HepG2 (cell line): ENCODE data around the gene GRIA2. TPM values are rescaled to one million over a fixed set of nuclear protein-coding genes. Genes with fewer than 3 reads are reported as not detected.

Source experiments
- ATAC-seq: fragments of 200-7000 bp; cut with Tn5 transposase; 3 replicates; pipeline ENCODE4 v1.9.1; 2020; ENCODE audit warnings: mild to moderate bottlenecking, moderate library complexity
- BruUV-seq: library from RNA; stranded (reverse); fragments of 400-500 nt; replicated peaks from 2 replicates; lab custom pipeline; 2021; lab: Mats Ljungman, UMichigan
- CTCF ChIA-PET: fragments of 300-600 bp; formaldehyde crosslinking; extraction: SDS; loops from one replicate; lab custom pipeline; 2021; ENCODE audit warnings: low total read pairs, inconsistent platforms, low intra/inter-chr PET ratio; lab: Yijun Ruan, JAX
- POLR2A ChIA-PET: fragments of 350-600 bp; sonication (Branson Sonifier 250); formaldehyde crosslinking; loops from one replicate; lab custom pipeline; 2020; ENCODE audit warnings: antibody characterized with exemption, inconsistent platforms; lab: Yijun Ruan, JAX
- DNase-seq: peaks from one replicate; pipeline ENCODE4 v3.0.0-alpha.2; 2015; ENCODE audit warnings: low spot score
- FAIRE-seq: peaks from 3 replicates; lab custom pipeline; 2011; peaks lifted over from hg19 to GRCh38; lab: Jason Lieb, UNC
- H2AFZ ChIP-seq: one replicate; pipeline ENCODE4 v1.6.1; 2011; ENCODE audit warnings: low read length, inconsistent platforms
- H3K27ac ChIP-seq: fragments of 300-600 bp; 3 replicates; pipeline ENCODE4 v1.8.0; 2011; ENCODE audit warnings: mixed run types, mild to moderate bottlenecking, mixed read lengths, low read length, inconsistent platforms; ENCODE audit not compliant: insufficient read depth; ENCODE audit errors: extremely low read length
- H3K27me3 ChIP-seq, 2 experiments: fragments of 200-600 bp in 1 of 2; 2 replicates in 1 of 2; 3 replicates in 1 of 2; pipeline versions ENCODE4 v1.6.0 to v1.8.0; 2011; ENCODE audit warnings: low read length in 2 of 2, mild to moderate bottlenecking in 2 of 2, moderate library complexity in 2 of 2, inconsistent platforms in 1 of 2; ENCODE audit not compliant: insufficient read depth in 2 of 2, control insufficient read depth in 1 of 2
- H3K36me3 ChIP-seq, 2 experiments: fragments of 200-600 bp in 1 of 2; replicated peaks in 1 of 2; 2 replicates in 1 of 2; 3 replicates in 1 of 2; pipeline versions ENCODE4 v1.5.1 to v1.8.0; 2011; ENCODE audit warnings: low read length in 2 of 2, inconsistent platforms in 1 of 2; ENCODE audit not compliant: insufficient read depth in 2 of 2, control insufficient read depth in 1 of 2
- H3K4me1 ChIP-seq: 2 replicates; pipeline ENCODE4 v1.5.1; 2012; ENCODE audit warnings: low read length, inconsistent platforms; ENCODE audit not compliant: insufficient read depth
- H3K4me2 ChIP-seq: 2 replicates; pipeline ENCODE4 v1.6.0; 2011; ENCODE audit warnings: low read depth, low read length, inconsistent platforms
- H3K4me3 ChIP-seq, 3 experiments: fragments of 200-600 bp in 1 of 3; sonication (generic), shearing (Covaris generic) in 1 of 3; replicated peaks in 1 of 3; 2 replicates each; pipeline ENCODE4 v1.5.1; 2011 to 2016; ENCODE audit warnings: low read length in 3 of 3, inconsistent platforms in 2 of 3, low read depth in 2 of 3, mild to moderate bottlenecking in 2 of 3, control low read depth in 1 of 3, mixed read lengths in 1 of 3; ENCODE audit not compliant: insufficient read depth in 1 of 3
- H3K79me2 ChIP-seq: one replicate; pipeline ENCODE4 v1.6.1; 2011; ENCODE audit warnings: low read length, inconsistent platforms; ENCODE audit not compliant: insufficient read depth
- H3K9ac ChIP-seq: 2 replicates; pipeline ENCODE4 v1.6.0; 2011; ENCODE audit warnings: mild to moderate bottlenecking, low read depth, low read length, inconsistent platforms; ENCODE audit not compliant: insufficient read depth
- H3K9me3 ChIP-seq: 2 replicates; pipeline ENCODE4 v1.5.1; 2012; ENCODE audit warnings: mild to moderate bottlenecking, low read length
- H4K20me1 ChIP-seq: 2 replicates; pipeline ENCODE4 v1.6.0; 2011; ENCODE audit warnings: inconsistent platforms, mild to moderate bottlenecking, low read length, moderate library complexity; ENCODE audit not compliant: insufficient read depth
- ASH2L ChIP-seq: fragments of 300-600, 200-600 bp; sonication (generic); IDR thresholded peaks from 2 replicates; pipeline ENCODE4 v1.7.0; 2017; ENCODE audit warnings: low read depth, mild to moderate bottlenecking, moderate library complexity, mixed read lengths, low read length; ENCODE audit not compliant: insufficient read length
- KDM3A ChIP-seq: IDR thresholded peaks from 2 replicates; pipeline ENCODE4 v1.6.1; 2018; ENCODE audit warnings: low read depth, missing compliant biosample characterization
- PHB2 ChIP-seq: fragments of 450-650 bp; IDR thresholded peaks from 2 replicates; pipeline ENCODE4 v1.6.1; 2018; ENCODE audit not compliant: partially characterized antibody
- POLR2G ChIP-seq: fragments of 200-400 bp; formaldehyde crosslinking; IDR thresholded peaks from 2 replicates; pipeline ENCODE4 v1.6.1; 2018; ENCODE audit warnings: mild to moderate bottlenecking, low read depth, low read length, moderate library complexity
- ZNF34 ChIP-seq: sonication (generic); formaldehyde crosslinking; IDR thresholded peaks from 2 replicates; pipeline ENCODE4 v1.4.0; 2020; ENCODE audit warnings: mild to moderate bottlenecking, missing genetic modification reagents, borderline replicate concordance
- WGBS: methylation state at CpG from one replicate; pipeline ENCODE4 v1.1.6; 2017; ENCODE audit warnings: low lambda C conversion rate; 5-methylcytosine and 5-hydroxymethylcytosine counted together
- in situ Hi-C: cut with HindIII; loops from 2 replicates; pipeline ENCODE4 v1.10.0; 2017; ENCODE audit warnings: low pct_unique_long_range_greater_than_20kb; ENCODE audit not compliant: extremely low pct_ligation_motif_present
- intact Hi-C: fragments of 100-400 bp; cut with micrococcal nuclease; formaldehyde crosslinking; loops from one replicate; pipeline ENCODE4 v1.10.0; 2022; ENCODE audit not compliant: unreplicated experiment
- polyA plus RNA-seq, 8 experiments: library from polyadenylated mRNA; depleted of rRNA in 3 of 8; stranded (reverse) in 7 of 8; unstranded in 1 of 8; fragments of >200 nt; fragmentation: Illumina TruSeq in 4 of 8; extraction: Trizol in 4 of 8; gene quantifications; 2 replicates each; pipeline versions ENCODE4 v1.2.1 to v1.2.3, GENCODE V29; 2011 to 2016; ENCODE audit warnings: low read depth in 4 of 8, missing spikeins in 1 of 8, mixed read lengths in 1 of 8; ENCODE audit not compliant: insufficient read depth in 1 of 8
- total RNA-seq, 5 experiments: library from RNA; depleted of rRNA; stranded (reverse); fragments of >200 nt; fragmentation: Illumina TruSeq; extraction: Trizol; gene quantifications; 2 replicates each; pipeline ENCODE4 v1.2.3, GENCODE V29; 2016; ENCODE audit warnings: low read depth in 1 of 5
- TF ChIP-seq, protein P1 (sequence below): IDR thresholded peaks from 2 replicates; pipeline ENCODE4 v1.6.1; 2016; ENCODE audit warnings: mild to moderate bottlenecking

GRIA2 gene
- total and polyA plus RNA-seq, 2 of the 13 experiments (the other 11 are each of a cell fraction or from before 2014, with no cell fraction given) = not detected

DNA sequence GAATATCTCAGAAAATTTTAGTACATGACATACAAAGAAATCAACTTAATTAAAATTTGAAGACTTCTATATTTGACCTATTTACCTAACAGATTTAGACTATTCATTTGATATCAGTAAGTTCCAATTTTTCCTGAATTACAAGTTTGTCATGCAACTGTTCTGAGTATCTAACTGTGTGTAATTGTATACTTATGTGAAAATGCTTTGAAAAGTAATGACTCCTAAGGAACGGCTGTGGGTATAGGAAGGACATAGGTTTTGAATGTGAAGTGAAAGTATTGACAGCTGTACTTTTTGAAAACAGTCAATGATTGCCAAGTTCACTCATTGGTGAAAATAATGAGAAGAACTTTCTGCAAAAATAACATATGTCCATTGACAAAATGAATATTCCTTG is 2.9 kb downstream of the GRIA2 start (continued):
- TF ChIP-seq ASH2L (no peak), KDM3A (CRISPR knock-in tag) (no peak)

GRCh38 chr4:157225096-157225495 is 4.6 kb downstream of the GRIA2 start:
- no peak for TF ChIP-seq POLR2G
- no peak for TF ChIP-seq ZNF34
- TF ChIP-seq PHB2 = no peak
- TF ChIP-seq, protein P1, sequence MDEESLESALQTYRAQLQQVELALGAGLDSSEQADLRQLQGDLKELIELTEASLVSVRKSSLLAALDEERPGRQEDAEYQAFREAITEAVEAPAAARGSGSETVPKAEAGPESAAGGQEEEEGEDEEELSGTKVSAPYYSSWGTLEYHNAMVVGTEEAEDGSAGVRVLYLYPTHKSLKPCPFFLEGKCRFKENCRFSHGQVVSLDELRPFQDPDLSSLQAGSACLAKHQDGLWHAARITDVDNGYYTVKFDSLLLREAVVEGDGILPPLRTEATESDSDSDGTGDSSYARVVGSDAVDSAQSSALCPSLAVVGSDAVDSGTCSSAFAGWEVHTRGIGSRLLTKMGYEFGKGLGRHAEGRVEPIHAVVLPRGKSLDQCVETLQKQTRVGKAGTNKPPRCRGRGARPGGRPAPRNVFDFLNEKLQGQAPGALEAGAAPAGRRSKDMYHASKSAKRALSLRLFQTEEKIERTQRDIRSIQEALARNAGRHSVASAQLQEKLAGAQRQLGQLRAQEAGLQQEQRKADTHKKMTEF (CRISPR knock-in tag) = no peak
- TF ChIP-seq, all 625 proteins: peak for 0
- Histone ChIP-seq H3K27me3 (peaks cover 0 to 4% of the 10 kb centered on the region in 2 experiments; a peak in 1 of 5 replicates), H3K9me3 (no peaks in the 10 kb centered on the region), H3K79me2 (no peaks in the 10 kb centered on the region), H3K4me2 (no peak overlapping the region), H4K20me1 (no peaks in the 10 kb centered on the region; the same call in 1 of the 2 replicates), H3K36me3 (no peaks in the 10 kb centered on the region), H3K4me1 (no peaks in the 10 kb centered on the region), H3K9ac (no peak overlapping the region), H2AFZ (no peak overlapping the region), H3K27ac (no peak overlapping the region), H3K4me3 (no peak overlapping the region)
- BruUV-seq = no TSS peak
- FAIRE-seq (no peak), ATAC-seq (no peak), DNase-seq (no peak)
- ChIA-PET POLR2A (no interaction called here), CTCF (no interaction called here)
- 3% methylated on average over 2 of the region's 2 CpGs for WGBS
- in situ Hi-C loops = no loop called here
- intact Hi-C loops = no loop called here
